Cortex of kidney (tissue), 1 donor: ENCODE measurements around the gene PROKR1.
"Not testable (repeated sequence)": the region's sequence is repeated elsewhere in the genome, so short reads cannot be mapped to it uniquely, and the experiment has no call there.

Experiments
- DNase-seq: peaks from one replicate; lab custom pipeline; 2025; lab: John Stamatoyannopoulos, UW

The PROKR1 gene

DNA sequence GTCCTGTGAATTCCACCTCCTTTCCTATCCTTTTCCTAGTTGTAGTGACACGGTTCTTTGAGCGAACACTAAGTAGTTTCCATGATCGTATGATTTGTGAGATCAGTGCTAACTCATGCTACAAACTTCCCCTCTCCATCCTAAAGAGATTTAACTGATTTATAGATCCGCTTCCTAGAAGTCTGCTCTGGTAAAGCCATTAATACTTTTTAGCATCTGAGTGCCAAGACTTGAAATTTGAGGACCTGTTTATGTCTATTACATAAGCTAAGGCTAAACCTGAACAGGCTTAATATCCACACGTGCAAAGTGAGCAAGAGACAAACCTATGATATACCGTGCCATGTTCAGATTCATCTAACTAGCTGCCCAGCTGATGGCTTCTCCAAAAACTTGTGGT lies 14.9 kb downstream of the PROKR1 start:
- no peak for DNase-seq

DNA sequence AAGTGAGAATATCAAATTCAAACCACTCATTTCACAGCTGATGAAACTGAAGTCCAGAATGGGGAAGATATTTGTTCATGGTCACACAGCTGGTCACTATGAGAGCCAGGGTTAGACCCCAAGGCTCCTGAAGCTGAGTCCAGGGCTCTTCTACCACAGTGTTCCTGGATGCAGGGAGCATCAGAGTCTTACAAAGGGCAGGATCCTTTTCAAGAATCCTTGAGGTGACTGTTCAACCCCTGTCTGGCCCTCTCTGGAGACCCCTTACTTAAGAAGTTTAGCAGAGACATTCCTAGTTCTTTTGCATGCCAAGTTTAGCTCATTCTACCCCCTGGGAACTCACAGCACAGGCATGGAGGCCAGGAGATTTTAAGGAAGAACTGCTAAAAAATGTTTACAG lies 15.7 kb downstream of the PROKR1 start:
- no peak for DNase-seq

DNA sequence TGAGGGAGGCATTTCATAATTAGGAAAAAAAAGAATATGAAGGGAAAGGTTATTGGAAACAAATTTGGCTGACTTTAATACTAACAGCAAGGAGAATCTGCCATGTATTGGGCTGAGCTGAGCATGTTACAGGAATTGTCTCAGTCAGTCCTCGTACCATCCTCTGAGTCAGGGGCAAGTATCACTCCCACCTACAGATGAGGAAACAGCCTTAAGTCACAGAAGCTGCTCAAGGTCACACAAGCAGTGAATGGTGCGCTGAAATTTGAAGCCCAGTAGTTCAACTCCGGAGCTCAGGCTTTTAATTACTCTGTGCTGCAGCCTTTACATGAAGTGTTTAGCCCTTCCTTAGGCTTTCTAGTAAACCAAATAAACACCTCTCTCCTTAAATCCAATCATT lies 17.3 kb downstream of the PROKR1 start:
- no peak for DNase-seq

DNA sequence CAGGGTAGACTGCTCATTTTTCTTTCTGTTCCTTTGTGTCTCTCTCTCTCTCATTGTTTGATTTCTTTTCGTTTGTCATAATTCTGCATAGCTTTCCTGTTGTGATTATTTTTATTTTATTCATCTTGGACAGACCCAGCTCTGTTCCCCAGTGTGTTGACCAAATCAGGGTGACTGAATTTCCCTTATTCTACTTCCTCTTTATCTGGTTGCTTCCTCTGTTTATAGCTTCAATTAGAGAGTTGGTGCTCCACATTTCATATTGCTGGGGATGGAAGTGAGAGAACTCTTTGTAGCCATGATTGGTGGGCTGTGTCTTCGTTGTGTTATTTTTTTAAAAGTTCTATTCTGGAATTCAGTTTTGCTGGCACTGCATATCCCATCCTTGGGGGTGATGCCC lies 19.1 kb downstream of the PROKR1 start:
- DNase-seq: no peak

DNA sequence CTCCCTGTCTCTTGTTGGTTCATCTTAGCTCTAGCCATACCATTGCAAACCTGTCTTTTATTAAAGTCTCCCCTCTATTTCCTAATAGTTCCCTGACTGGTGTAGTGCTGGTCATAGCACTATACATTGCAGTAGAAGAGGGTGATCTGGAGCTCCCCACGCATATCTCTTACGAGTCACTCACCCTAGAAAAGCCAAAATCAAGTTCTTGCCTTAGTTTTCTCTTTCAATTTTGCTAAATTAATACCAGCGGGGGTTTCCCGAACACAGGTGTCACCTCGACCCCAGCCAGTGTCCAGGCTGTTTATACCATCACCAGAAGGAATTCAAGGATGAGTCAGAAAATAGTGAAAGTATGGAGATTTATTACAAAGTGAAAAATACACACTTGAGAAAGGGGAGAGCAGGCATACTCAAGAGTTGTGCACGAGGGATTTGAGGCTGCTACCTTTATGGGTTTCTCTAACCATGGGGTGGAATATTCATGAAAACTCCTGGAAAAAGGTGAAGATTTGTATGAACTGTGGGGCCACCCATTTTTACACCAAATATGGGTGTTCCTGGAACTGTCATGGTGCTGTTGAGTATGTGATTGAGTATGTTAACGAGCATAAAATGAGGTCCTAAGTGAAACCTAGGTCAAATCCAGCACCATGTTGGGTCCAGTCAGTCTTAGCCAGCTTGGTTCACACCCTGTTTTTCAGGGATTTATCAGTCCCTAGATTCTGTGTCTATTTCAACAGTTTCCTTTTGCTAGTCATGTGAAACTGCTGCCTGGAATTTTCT lies 20.2 kb downstream of the PROKR1 start:
- no peak for DNase-seq

DNA sequence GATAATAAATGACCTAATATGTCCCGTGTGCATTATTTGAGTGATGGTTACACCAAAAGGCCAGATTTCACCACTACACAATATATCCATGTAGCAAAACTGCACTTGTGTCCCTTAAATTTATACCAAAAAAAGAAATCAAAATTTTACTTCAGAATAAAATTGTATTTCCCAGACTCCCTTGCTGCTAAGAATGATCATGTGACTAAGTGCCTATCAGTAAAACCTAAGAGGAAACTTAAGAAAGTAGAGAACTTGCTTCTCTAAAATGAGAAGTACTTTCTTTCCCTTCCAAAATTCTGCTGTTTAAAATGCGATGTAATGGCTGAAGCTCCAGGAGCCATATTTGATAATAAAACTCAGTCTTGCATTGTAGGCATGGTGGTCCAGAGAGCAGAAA lies 24.0 kb downstream of the PROKR1 start:
- DNase-seq: no peak

DNA sequence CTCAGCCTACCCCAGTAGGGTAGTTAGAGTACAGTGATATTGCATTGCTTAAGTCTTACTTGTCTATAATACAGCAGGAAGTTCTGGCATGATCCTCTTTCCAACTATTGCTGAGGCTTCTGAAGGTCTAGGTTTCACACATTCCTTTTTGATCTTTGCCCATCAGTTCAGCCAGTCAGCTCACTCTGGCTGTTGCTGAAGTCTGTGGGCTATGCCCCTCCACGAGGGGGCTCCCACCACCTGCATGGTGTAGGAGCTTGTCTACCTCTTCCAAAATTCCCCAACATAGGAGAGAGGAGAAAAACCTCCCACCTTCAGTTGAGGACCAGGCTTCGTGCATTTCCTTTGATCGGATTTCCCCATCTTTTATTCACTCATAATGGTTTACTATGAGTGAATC lies 26.3 kb downstream of the PROKR1 start:
- no peak for DNase-seq

DNA sequence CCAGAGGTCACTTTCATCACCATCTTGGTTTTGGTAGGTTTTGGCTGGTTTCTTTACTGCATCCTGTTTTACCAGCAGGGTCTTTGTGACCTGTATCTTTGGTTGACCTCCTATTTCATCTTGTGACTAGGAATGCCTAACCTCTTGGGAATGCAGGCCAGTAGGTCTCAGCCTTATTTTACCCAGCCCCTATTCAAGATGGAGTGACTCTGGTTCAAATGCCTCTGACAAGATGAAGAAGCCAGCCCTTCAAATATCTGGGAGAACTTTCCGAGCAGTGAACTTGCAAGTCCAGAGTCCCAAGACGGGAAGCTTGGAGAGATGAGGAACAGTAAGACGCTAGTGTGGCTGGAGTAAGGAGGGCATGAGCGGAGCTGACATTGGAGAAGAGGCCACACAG lies 28.6 kb downstream of the PROKR1 start:
- DNase-seq: no peak

DNA sequence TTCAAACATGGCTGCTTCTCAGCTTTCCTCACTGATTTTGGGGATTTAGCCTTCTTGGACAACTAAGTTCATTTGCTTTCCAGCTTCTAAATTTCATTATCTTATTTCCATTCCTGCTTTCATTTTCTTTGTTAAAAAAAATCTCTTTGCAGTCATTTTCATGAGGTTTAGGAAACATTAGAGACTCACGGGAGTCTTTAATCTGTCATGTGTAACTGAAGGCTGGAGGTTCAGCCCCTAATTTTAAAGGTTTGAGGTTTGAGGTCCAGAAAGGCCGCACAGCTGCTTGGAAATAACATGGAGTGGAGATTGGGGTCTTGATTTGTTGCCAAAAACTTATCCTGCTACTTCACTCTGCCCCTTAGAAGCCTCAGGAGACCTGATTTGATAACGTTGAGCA lies 30.3 kb downstream of the PROKR1 start:
- no peak for DNase-seq

DNA sequence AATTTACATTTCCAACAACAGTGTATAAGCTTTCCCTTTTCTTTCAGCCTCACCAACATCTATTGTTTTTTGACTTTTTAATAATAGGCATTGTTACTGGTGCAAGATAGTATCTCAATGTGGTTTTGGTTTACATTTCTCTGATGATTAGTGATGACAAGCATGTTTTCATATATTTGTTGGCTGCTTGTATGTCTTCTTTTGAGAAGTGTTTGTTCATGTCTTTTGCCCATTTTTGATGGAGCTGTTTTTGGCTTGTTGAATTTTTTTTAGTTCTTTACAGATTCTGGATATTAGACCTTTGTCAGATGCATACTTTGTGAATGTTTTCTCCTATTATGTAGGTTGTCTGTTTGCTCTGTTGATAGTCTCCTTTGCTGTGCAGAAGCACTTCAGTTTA lies 32.1 kb downstream of the PROKR1 start:
- no peak for DNase-seq

DNA sequence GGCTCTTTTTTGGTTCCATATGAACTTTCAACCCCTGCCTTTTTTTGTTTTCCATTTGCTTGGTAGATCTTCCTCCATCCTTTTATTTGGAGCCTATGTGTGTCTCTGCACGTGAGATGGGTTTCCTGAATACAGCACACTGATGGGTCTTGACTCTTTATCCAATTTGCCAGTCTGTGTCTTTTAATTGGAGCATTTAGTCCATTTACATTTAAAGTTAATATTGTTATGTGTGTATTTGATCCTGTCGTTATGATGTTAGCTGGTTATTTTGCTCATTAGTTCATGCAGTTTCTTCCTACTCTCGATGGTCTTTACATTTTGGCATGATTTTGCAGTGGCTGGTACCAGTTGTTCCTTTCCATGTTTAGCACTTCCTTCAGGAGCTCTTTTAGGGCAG lies 34.5 kb downstream of the PROKR1 start:
- not testable (repeated sequence) for DNase-seq

DNA sequence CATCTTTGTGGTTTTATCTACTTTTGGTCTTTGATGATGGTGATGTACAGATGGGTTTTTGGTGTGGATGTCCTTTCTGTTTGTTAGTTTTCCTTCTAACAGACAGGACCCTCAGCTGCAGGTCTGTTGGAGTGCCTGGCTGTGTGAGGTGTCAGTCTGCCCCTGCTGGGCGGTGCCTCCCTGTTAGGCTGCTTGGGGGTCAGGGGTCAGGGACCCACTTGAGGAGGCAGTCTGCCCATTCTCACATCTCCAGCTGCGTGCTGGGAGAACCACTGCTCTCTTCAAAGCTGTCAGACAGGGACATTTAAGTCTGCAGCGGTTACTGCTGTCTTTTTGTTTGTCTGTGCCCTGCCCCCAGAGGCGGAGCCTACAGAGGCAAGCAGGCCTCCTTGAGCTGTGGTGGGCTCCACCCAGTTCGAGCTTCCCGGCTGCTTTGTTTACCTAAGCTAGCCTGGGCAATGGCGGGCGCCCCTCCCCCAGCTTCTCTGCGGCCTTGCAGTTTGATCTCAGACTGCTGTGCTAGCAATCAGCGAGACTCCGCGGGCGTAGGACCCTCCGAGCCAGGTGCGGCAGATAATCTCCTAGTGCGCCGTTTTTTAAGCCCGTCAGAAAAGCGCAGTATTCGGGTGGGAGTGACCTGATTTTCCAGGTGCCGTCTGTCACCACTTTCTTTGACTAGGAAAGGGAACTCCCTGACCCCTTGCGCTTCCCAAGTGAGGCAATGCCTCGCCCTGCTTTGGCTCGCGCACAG lies 36.0 kb downstream of the PROKR1 start:
- not testable (repeated sequence) for DNase-seq

DNA sequence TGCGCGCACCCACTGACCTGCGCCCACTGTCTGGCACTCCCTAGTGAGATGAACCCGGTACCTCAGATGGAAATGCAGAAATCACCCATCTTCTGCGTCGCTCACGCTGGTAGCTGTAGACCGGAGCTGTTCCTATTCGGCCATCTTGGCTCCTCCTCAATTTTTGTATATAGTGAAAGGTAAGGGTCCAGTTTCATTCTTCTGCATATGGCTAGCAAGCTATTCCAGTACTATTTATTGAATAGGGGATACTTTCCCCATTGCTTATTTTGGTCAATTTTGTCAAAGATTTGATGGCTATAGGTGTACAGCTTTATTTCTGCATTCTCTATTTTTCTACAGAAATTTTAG lies 36.5 kb downstream of the PROKR1 start:
- DNase-seq: not testable (repeated sequence)

DNA sequence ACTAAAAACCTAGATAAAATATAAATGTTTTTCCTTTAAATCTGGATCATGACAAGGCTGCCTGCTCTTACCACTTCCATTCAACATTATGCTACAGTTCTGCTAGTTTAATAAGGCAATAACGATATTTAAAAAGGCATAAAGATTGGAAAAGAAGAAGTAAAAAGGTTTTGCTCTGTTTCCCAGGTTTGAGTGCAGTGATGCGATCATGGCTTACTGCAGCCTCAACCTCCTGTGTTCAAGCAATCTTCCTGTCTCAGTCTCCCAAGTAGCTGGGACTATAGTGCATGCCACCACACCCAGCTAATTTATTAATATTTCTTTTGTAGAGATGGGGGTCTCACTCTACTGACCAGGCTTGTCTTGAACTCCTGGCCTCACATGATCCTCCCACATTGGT lies 40.8 kb downstream of the PROKR1 start:
- DNase-seq: no peak

DNA sequence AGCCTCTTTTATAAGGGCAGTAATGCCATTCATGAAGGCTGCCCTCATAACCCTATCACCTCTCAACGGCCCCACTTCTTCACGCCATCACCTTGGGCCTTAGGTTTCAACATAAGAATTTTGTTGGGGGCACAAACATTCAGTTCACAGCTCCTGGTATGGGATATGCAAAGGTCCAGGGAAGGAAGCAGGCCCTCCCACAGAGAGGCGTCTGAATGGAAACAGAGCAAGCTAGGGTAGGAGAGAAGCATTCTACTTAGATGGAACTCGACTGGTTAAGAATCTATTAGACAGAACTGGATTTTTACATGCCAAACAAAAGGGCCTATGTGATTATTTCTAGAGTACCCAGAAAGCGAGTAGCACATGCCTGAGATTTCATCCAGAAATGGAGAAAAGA lies 42.8 kb downstream of the PROKR1 start:
- DNase-seq: no peak

DNA sequence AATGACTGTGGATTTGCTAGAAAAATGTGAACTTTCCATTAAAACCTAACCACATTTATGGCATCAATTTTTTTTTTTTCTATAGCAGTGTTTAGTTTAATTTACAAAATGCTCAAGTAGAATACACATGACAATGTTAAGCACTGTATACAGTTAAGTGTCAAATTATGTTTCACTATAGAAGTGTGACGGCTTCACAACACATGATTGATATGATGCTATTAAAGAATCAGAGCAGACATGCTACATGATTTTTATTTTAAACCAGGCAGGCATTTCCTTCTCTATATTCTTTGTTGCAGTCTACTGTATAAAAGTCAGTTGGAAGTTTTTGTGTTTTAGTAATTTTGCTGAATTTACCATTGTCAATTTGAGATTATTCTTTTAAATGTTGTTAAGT lies 43.6 kb downstream of the PROKR1 start:
- DNase-seq: no peak

DNA sequence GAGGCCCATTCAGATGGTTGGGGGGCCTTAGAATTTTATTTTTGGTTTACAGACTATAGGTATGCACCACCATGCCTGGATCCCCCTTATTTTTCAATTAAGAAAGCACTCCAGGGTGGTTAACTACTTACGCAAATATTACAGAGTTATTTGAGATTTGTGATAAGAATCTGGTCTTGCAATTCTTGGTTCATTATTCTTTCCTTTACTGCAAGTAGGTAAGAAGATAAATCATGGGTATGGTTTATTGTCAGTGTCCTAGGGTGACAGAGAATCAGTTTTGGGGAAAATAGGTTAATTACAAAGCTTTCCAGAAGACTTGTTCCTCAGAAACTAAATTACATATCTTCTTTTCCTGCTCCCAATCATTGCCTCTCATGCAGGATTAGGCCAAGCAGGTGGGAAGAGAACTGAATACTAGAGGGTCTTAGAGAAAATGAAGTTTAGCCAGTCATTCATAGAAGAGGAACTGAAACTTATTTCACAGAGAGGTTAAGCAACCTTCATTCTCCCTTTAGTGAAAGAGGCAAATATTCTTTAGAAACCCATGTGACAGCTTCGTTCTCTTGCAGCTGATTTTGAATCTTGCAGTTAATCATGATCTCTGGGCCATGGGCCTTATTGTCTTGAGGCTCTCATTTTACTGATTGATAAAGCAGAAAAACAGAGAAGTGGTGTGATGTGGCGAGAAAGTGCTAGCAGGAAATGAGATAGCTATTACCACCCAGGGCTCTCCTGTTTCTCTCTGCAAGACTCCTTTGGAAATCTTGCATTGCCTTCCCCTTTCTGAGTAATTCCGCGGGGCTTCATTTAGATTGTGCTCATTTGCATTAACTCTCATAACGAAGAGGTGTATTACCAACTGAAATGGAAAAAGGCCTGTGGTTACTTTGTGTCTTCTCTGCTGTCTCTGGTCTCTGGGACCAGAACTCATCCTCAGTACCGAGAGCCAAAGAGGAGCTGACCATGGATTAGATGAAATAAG lies 46.5 kb downstream of the PROKR1 start:
- DNase-seq: no peak

DNA sequence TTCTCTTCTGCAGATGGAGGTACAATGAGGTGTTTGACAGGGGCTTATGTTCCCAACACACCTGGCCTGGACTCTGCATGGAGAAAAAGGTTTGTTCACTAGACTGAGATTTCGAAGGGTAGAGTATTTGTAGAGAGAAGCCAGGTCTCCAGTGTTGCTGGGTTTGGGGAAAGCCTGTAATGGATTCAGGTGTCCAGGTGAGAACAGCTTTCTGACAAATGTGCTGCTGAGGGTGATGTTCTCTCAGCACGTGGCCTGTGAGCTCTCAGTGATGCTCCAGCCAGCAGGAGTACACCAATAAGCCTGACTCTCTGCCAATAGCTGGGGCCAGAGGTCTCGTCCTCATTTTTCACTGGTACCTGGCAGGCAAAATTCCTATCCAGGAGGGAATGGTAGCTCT lies 47.5 kb downstream of the PROKR1 start:
- no peak for DNase-seq

DNA sequence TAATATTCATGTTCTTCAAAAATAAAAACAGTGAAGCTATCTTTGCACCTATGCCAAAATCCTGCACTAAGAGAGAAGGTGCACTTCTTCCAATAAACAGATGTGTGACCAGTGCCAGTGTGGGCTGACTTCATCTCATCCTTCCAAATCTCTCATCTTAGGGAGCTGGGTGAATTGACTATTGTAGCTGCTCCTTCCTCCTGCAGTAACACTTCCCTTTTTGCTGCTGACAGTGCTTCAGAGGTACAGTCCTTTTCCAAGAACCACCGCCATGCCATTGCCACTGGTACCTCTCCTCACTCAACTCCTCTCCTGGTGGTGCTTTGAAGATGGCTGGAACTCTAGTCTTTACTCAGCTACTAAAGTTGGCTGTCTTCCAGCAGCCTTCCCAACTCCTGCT lies 49.1 kb downstream of the PROKR1 start:
- no peak for DNase-seq

DNA sequence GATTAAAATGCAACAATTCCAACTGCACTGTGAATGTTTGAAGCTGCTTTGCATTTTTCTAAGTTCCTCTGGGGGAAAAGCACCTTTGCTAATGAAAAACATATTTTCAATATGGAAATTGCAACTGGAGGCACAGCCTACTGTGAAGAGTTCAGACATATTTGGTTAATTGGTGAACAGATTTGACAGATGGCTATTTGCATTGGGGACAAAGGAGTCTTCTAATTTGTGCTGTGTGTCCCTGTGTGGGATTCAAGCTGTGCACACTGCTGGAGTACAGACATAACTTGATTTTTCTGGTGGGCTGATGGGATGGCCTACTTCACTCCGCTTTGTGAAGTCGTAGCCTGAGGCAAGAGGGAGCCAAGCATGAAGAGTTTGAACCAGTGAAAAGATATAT lies 50.6 kb downstream of the PROKR1 start:
- no peak for DNase-seq

DNA sequence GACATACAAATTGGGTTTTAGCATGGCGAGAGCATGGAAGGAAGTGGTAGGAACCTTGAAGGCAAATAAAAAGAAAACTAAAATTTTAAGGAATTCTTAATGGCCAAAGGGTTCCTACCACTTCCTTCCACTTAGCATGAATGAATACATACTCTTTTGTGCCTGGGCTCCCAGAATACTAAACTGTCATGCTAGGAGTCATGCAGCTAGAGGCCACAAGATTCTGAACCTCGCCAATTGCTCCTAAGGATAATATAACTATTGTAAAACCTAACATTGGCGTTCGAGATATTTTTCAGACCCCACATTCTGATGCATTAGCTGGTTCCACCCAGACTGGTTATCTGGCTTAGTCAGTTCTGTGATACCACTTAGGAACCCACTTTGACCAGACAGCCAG lies 52.6 kb downstream of the PROKR1 start:
- no peak for DNase-seq

DNA sequence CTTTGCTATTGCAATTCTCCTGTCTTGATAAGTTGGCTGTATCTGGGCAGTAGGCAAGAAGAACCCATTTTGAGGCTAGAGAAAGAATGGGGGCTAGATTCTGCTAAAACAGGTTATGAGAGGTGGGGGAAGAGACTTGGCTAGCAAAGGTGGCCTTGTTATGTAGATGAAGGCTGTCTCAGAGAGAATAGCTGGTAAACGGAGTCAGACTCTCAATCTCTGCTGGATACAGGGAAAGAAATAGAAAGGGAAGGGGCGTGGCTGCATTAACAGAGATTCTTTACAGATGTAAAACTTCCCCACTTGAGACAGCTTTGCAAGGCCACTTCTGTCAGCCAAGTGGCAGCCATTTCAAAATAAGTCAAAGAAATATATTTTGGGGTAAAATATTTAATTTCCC lies 53.2 kb downstream of the PROKR1 start:
- no peak for DNase-seq
